HG03064 (cell line): Measurements from ENCODE around the gene DENND1C.

Experiments
- ATAC-seq: cut with Tn5 transposase; IDR thresholded peaks from one replicate; pipeline ENCODE4 v1.9.1; 2021; ENCODE audit warnings: low read depth; ENCODE audit not compliant: unreplicated experiment

Gene DENND1C

GRCh38 chr19:6481541-6482342, at the start of gene DENND1C:
Gene DENND1C, minus strand, starts transcription at chr19:6481787. Its CDS starts 92 bp downstream, at chr19:6481695.
- ATAC-seq = peak; percentile 79

GRCh38 chr19:6530386-6531162, 49.0 kb upstream of the DENND1C start, which contains the start of gene TNFSF9:
Gene TNFSF9, plus strand, starts transcription at chr19:6531026. Its CDS starts 11 bp downstream, at chr19:6531037.
- ATAC-seq = peak; percentile 32

GRCh38 chr19:6529937-6530385, 48.4 kb upstream of the DENND1C start:
- no peak for ATAC-seq

GRCh38 chr19:6529351-6529750, 47.8 kb upstream of the DENND1C start:
- ATAC-seq = no peak

- no peak for ATAC-seq
Observed at GRCh38 chr19:6528544-6529121, 47.0 kb upstream of the DENND1C start.

GRCh38 chr19:6527893-6528543, 46.4 kb upstream of the DENND1C start:
- peak; percentile 41 for ATAC-seq

GRCh38 chr19:6524311-6524710, 42.7 kb upstream of the DENND1C start:
- no peak for ATAC-seq

GRCh38 chr19:6522712-6523111, 41.1 kb upstream of the DENND1C start:
- ATAC-seq = no peak

- ATAC-seq = peak; percentile 41
Observed at GRCh38 chr19:6521718-6522646, 40.4 kb upstream of the DENND1C start.

GRCh38 chr19:6519289-6519688, 37.7 kb upstream of the DENND1C start:
- no peak for ATAC-seq

GRCh38 chr19:6518145-6518911, 36.7 kb upstream of the DENND1C start:
- ATAC-seq = no peak

- no peak for ATAC-seq
Observed at GRCh38 chr19:6516659-6517291, 35.2 kb upstream of the DENND1C start.

- no peak for ATAC-seq
Observed at GRCh38 chr19:6516018-6516658, 34.6 kb upstream of the DENND1C start.

GRCh38 chr19:6514926-6515544, 33.4 kb upstream of the DENND1C start:
- no peak for ATAC-seq

- ATAC-seq = no peak
Observed at GRCh38 chr19:6514089-6514488, 32.5 kb upstream of the DENND1C start.

- no peak for ATAC-seq
Observed at GRCh38 chr19:6510618-6511017, 29.0 kb upstream of the DENND1C start.

- no peak for ATAC-seq
Observed at GRCh38 chr19:6509118-6509971, 27.8 kb upstream of the DENND1C start.
